Nephron (organoid): Measurements from ENCODE around the gene ATP6AP2.
"Not testable (repeated sequence)": the region's sequence is repeated elsewhere in the genome, so short reads cannot be mapped to it uniquely, and the experiment has no call there.

Source experiments
- H3K27ac Mint-ChIP-seq, 3 experiments: 2 replicates each; pipeline ENCODE4 v1.8.0; 2020; ENCODE audit warnings: mixed read lengths in 3 of 3, mild to moderate bottlenecking in 2 of 3, moderate library complexity in 1 of 3
- H3K27me3 Mint-ChIP-seq: 2 replicates; pipeline ENCODE4 v1.8.0; 2021; ENCODE audit warnings: low read depth, mild to moderate bottlenecking, moderate library complexity, mixed read lengths
- H3K36me3 Mint-ChIP-seq: 2 replicates; pipeline ENCODE4 v1.8.0; 2020; ENCODE audit warnings: low read depth, mixed read lengths
- H3K4me1 Mint-ChIP-seq: 2 replicates; pipeline ENCODE4 v1.8.0; 2020; ENCODE audit warnings: mixed read lengths
- H3K4me3 Mint-ChIP-seq, 3 experiments: 2 replicates each; pipeline ENCODE4 v1.8.0; 2020; ENCODE audit warnings: mild to moderate bottlenecking in 3 of 3, mixed read lengths in 3 of 3, moderate library complexity in 2 of 3
- H3K9me3 Mint-ChIP-seq: 2 replicates; pipeline ENCODE4 v1.8.0; 2020; ENCODE audit warnings: mixed read lengths
- TF ChIP-seq, protein P1 (sequence below), 3 experiments: fragments of 200-600 bp; sonication (generic); IDR thresholded peaks; one replicate each; pipeline ENCODE4 v1.5.0; 2021; ENCODE audit warnings: antibody characterized with exemption in 3 of 3; ENCODE audit not compliant: unreplicated experiment in 3 of 3

ATP6AP2 gene

DNA sequence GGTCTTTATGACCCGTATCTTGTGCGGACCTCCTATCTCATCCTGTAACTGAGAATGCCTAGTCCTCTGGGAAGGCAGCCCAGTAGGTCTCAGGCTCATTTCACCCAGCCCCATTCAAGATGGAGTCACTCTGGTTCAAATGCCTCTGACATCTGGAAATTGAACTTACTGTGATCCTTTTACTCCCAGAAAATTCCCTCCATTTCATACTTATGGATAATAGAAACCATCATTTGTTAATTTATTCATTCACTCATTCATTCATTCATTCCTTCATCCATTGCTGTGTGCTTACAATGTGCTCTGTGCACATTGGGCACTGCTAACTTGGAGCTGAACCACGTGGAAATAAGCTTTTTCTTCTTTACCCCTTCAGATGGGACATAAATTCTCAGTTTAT is 9.2 kb upstream of the ATP6AP2 start:
- H3K4me3 Mint-ChIP-seq = no peak overlapping the region
- H3K9me3 Mint-ChIP-seq = peaks cover 5% of the 10 kb centered on the region
- no peak overlapping the region for H3K27ac Mint-ChIP-seq
- TF ChIP-seq, protein P1, sequence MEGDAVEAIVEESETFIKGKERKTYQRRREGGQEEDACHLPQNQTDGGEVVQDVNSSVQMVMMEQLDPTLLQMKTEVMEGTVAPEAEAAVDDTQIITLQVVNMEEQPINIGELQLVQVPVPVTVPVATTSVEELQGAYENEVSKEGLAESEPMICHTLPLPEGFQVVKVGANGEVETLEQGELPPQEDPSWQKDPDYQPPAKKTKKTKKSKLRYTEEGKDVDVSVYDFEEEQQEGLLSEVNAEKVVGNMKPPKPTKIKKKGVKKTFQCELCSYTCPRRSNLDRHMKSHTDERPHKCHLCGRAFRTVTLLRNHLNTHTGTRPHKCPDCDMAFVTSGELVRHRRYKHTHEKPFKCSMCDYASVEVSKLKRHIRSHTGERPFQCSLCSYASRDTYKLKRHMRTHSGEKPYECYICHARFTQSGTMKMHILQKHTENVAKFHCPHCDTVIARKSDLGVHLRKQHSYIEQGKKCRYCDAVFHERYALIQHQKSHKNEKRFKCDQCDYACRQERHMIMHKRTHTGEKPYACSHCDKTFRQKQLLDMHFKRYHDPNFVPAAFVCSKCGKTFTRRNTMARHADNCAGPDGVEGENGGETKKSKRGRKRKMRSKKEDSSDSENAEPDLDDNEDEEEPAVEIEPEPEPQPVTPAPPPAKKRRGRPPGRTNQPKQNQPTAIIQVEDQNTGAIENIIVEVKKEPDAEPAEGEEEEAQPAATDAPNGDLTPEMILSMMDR (IDR thresholded peaks at IDR 0.05; ENCODE audit: unreplicated experiment in 3 of 3) = no peak
- no peaks in the 10 kb centered on the region for H3K27me3 Mint-ChIP-seq
- peaks cover 6% of the 10 kb centered on the region for H3K4me1 Mint-ChIP-seq
- H3K36me3 Mint-ChIP-seq = no peaks in the 10 kb centered on the region

DNA sequence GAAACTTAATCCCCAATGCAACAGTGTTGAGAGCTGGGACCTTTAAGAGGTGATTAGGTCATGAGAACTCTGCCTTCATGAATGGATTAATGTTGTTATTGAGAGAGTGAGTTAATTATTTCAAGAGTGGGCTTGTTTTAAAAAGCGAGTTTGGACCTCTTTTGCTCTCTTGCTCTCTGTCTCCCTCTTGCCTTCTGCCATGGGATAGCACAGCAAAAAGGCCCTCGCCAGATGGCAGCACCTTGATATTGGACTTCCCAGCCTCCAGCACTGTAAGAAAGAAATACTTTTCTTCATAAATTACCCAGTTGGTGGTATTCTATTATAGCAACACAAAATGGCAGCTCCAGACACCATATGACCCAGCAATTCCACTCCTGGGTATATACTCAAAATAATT is 7.0 kb upstream of the ATP6AP2 start:
- Mint-ChIP-seq H3K36me3 (no peaks in the 10 kb centered on the region), H3K27ac (no peak overlapping the region), H3K4me3 (no peak overlapping the region), H3K4me1 (peaks cover 6% of the 10 kb centered on the region), H3K27me3 (no peaks in the 10 kb centered on the region), H3K9me3 (peaks cover 5% of the 10 kb centered on the region)
- TF ChIP-seq, protein P1 (IDR thresholded peaks at IDR 0.05; ENCODE audit: unreplicated experiment in 3 of 3) = peak in 1 of 3 experiments; percentile 35

DNA sequence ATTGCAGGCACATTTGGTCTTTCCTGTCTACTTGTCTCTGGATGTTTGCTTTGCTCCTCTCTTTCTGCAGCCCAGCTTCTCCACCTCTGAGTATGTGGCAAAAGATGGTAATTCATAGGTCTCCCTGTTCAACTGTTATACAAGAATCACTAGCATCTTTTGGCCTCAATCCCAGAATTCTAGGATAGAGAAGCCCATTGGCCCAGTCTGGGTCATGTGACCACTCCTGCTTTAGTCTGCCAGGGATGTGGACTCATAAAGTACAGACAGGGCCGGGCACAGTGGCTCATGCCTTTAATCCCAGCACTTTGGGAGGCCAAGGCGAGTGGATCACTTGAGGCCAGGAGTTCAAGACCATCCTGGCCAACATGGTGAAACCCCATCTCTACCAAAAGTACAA is 5.4 kb upstream of the ATP6AP2 start:
- H3K27ac Mint-ChIP-seq = peak overlapping the region in 1 of 3 experiments; percentile 64

DNA sequence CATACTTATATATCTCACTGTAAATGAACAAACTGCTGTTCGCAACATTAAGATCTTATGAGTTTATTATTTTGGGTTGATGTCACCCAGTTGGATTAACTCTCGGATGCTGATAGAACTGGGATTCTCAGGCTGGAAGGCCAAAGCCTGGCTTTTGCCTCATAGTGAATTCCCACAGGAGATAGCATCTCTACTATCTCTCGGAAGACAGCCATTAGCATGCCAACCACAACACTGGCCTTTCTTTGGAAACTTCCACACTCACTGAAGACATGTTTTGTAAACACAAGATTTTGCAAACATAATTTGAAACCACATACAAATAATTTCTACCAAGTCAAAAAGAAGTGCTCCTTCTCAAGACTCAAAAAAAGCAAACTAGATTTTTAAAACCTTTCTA is 4.5 kb upstream of the ATP6AP2 start:
- no peaks in the 10 kb centered on the region for H3K36me3 Mint-ChIP-seq
- H3K4me1 Mint-ChIP-seq = no peaks in the 10 kb centered on the region
- H3K9me3 Mint-ChIP-seq = peaks cover 5% of the 10 kb centered on the region
- no peak overlapping the region for H3K4me3 Mint-ChIP-seq
- no peak overlapping the region for H3K27ac Mint-ChIP-seq
- TF ChIP-seq, protein P1 (IDR thresholded peaks at IDR 0.05; ENCODE audit: unreplicated experiment in 3 of 3) = no peak
- H3K27me3 Mint-ChIP-seq = no peaks in the 10 kb centered on the region

More for the DNA sequence above, 5.4 kb upstream of the ATP6AP2 start:
- not testable (repeated sequence) for H3K4me3 Mint-ChIP-seq, H3K27me3 Mint-ChIP-seq, H3K36me3 Mint-ChIP-seq, H3K9me3 Mint-ChIP-seq, H3K4me1 Mint-ChIP-seq

DNA sequence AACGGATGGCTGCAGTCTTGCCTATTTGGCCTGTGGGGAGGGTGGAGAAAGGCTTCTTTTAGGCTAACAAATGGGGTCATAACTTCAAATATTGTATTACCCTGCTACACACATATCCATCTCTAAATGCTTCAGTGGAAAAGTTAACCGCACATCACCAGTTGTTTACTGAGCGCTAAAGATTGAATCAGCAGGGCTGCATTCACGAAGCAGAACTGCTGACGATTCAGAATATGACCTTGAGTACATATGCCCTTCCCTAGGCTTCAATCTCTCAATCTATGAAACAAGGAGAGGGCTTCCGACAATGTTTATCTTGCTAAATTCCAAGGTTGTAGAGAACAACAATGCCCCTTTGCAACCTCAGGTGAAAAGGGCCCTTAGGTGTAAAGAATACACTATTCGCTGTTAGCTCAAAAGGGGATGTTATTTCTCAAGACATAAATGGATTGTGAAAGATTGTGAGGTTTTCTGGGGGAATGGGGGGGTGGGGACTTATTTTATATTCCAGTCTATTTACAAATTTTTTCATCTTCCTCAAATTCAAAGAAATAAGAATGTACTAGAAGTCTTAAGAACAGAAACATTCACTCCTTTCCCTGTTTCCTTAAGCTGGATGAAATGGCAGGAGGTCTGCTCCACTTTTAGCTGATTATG is 2.6 kb upstream of the ATP6AP2 start:
- Mint-ChIP-seq H3K27me3 (no peaks in the 10 kb centered on the region), H3K9me3 (peaks cover 7% of the 10 kb centered on the region), H3K4me1 (peaks cover 5% of the 10 kb centered on the region), H3K36me3 (no peaks in the 10 kb centered on the region), H3K27ac (no peak overlapping the region), H3K4me3 (peak overlapping the region in 1 of 3 experiments; percentile 27)
- TF ChIP-seq, protein P1 (IDR thresholded peaks at IDR 0.05; ENCODE audit: unreplicated experiment in 3 of 3) = no peak

DNA sequence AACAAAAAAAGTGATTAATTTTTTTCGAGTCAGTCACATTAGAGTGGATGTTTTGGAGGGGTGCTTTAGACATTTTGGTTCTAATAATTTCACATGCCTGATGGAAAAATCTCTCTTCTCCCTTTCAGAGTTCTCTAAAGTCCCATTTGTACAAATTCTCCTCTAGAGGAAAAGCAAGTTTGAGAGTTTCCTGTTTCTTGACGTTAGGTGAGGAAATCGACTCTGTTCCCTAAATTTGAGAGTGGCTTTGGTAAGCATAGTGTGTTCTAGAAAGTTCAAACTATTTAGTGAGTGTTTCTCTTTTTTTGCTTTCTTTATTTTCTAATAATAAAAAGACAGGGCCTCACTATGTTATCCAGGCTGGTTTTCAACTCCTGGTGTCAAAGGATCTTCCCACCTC is 1.6 kb upstream of the ATP6AP2 start:
- TF ChIP-seq, protein P1 (IDR thresholded peaks at IDR 0.05; ENCODE audit: unreplicated experiment in 3 of 3) = no peak
- no peaks in the 10 kb centered on the region for H3K36me3 Mint-ChIP-seq
- H3K9me3 Mint-ChIP-seq = peaks cover 7% of the 10 kb centered on the region
- no peak overlapping the region for H3K27ac Mint-ChIP-seq
- peaks cover 5% of the 10 kb centered on the region for H3K4me1 Mint-ChIP-seq
- H3K27me3 Mint-ChIP-seq = no peaks in the 10 kb centered on the region
- no peak overlapping the region for H3K4me3 Mint-ChIP-seq
